GOT3 (cell line): Measurements from ENCODE around the gene NUP42.
"Not testable (repeated sequence)": the region's sequence is repeated elsewhere in the genome, so short reads cannot be mapped to it uniquely, and the experiment has no call there.

Experiments used
- DNase-seq: peaks from one replicate; lab custom pipeline; 2025; ENCODE audit warnings: mixed read lengths; lab: John Stamatoyannopoulos, UW

NUP42 gene

GRCh38 chr7:23204241-23204640, 22.4 kb downstream of the NUP42 start:
- no peak for DNase-seq

GRCh38 chr7:23205577-23205908, 23.7 kb downstream of the NUP42 start:
- DNase-seq: no peak

- DNase-seq: no peak
These were observed 24.3 kb downstream of the NUP42 start for GRCh38 chr7:23205909-23206767.

GRCh38 chr7:23207021-23207420, 25.2 kb downstream of the NUP42 start:
- DNase-seq: no peak

- DNase-seq: no peak
These were observed 26.0 kb downstream of the NUP42 start for GRCh38 chr7:23207884-23208283.

GRCh38 chr7:23208316-23208715, 26.5 kb downstream of the NUP42 start:
- DNase-seq: no peak

GRCh38 chr7:23210506-23210905, 28.7 kb downstream of the NUP42 start:
- DNase-seq: no peak

- DNase-seq: no peak
These were observed 29.7 kb downstream of the NUP42 start for GRCh38 chr7:23211589-23211988.

- DNase-seq: no peak
These were observed 30.5 kb downstream of the NUP42 start for GRCh38 chr7:23212395-23212794.

- no peak for DNase-seq
These were observed 31.0 kb downstream of the NUP42 start for GRCh38 chr7:23212841-23213240.

- no peak for DNase-seq
These were observed 31.9 kb downstream of the NUP42 start for GRCh38 chr7:23213755-23214154.

GRCh38 chr7:23214423-23214822, 32.6 kb downstream of the NUP42 start:
- no peak for DNase-seq

- DNase-seq: no peak
These were observed 33.1 kb downstream of the NUP42 start for GRCh38 chr7:23214938-23215337.

- DNase-seq: no peak
These were observed 34.2 kb downstream of the NUP42 start for GRCh38 chr7:23216021-23216420.

GRCh38 chr7:23218196-23218595, 36.3 kb downstream of the NUP42 start:
- DNase-seq: no peak

- no peak for DNase-seq
These were observed 39.0 kb downstream of the NUP42 start for GRCh38 chr7:23220690-23221305.

- DNase-seq: no peak
These were observed 40.7 kb downstream of the NUP42 start for GRCh38 chr7:23222439-23223030.

GRCh38 chr7:23224364-23224763, 42.5 kb downstream of the NUP42 start:
- not testable (repeated sequence) for DNase-seq

- DNase-seq: no peak
These were observed 45.1 kb downstream of the NUP42 start for GRCh38 chr7:23226844-23227450.

- DNase-seq: no peak
These were observed 46.6 kb downstream of the NUP42 start for GRCh38 chr7:23228412-23228811.

- DNase-seq: no peak
These were observed 48.8 kb downstream of the NUP42 start for GRCh38 chr7:23230641-23231101.

GRCh38 chr7:23232966-23233365, 51.1 kb downstream of the NUP42 start:
- no peak for DNase-seq
